Right lobe of liver (tissue), 4 donors: Measurements from ENCODE around the gene CPED1.

ENCODE experiments used
- CTCF ChIP-seq, 4 donors: fragments of 200-600 bp in 3 of 4; fragments of 450-650 bp in 1 of 4; IDR thresholded peaks; one replicate each; pipeline versions ENCODE4 v1.5.1 to v1.8.0; 2016 to 2022; ENCODE audit warnings: antibody characterized with exemption in 4 of 4, mild to moderate bottlenecking in 2 of 4
- POLR2A ChIP-seq: fragments of 450-650 bp; IDR thresholded peaks from one replicate; pipeline ENCODE4 v1.6.1; 2017; ENCODE audit warnings: antibody characterized with exemption, mild to moderate bottlenecking
- donor health status: DM: no; HTN: no; CAD: no.
- donor health status: DM: no; HTN: no; CAD: no.
- donor health status: DM: no; HTN: yes; CAD: no.

- no peak for TF ChIP-seq CTCF (IDR thresholded peaks at IDR 0.05)
- no peak for TF ChIP-seq POLR2A
Observed at GRCh38 chr7:121282129-121282528, 293.6 kb downstream of the CPED1 start.
